Measurements from ENCODE around the gene NMRAL1.
A peak's percentile ranks its signal among the peaks of the same experiment; 100 is the strongest.

NMRAL1 gene

GRCh38 chr16:4426021-4426684, 48.3 kb downstream of the NMRAL1 start:
- no peak for DNase-seq (ENCODE audit: extremely low read depth, low read depth)
- H3K4me3 ChIP-seq (replicated peaks; ENCODE audit: low read depth, low read length): peak overlapping the region; percentile 85
- no peak for TF ChIP-seq CTCF (IDR thresholded peaks at IDR 0.05; ENCODE audit: low read depth, low read length, missing control alignments)

GRCh38 chr16:4425378-4426020, 48.9 kb downstream of the NMRAL1 start, which contains the start of gene DNAJA3:
Gene DNAJA3 (plus strand): TSS chr16:4425868. CDS start chr16:4425882, 14 bp downstream.
- peak; percentile 88 for DNase-seq (ENCODE audit: extremely low read depth, low read depth)
- TF ChIP-seq CTCF (IDR thresholded peaks at IDR 0.05; ENCODE audit: low read depth, low read length, missing control alignments): no peak
- H3K4me3 ChIP-seq (replicated peaks; ENCODE audit: low read depth, low read length): peak within 1 kb of the TSS; percentile 85

- DNase-seq (ENCODE audit: extremely low read depth, low read depth): no peak
- H3K4me3 ChIP-seq (replicated peaks; ENCODE audit: low read depth, low read length): no peak overlapping the region
- no peak for TF ChIP-seq CTCF (IDR thresholded peaks at IDR 0.05; ENCODE audit: low read depth, low read length, missing control alignments)
These were observed 53.8 kb downstream of the NMRAL1 start for GRCh38 chr16:4420505-4421105.

GRCh38 chr16:4419402-4419959, 54.9 kb downstream of the NMRAL1 start:
- DNase-seq (ENCODE audit: extremely low read depth, low read depth): no peak
- H3K4me3 ChIP-seq (replicated peaks; ENCODE audit: low read depth, low read length): no peak overlapping the region
- TF ChIP-seq CTCF (IDR thresholded peaks at IDR 0.05; ENCODE audit: low read depth, low read length, missing control alignments): no peak

GRCh38 chr16:4416200-4417032, 58.0 kb downstream of the NMRAL1 start, which contains the start of gene CORO7:
Gene CORO7 (minus strand): TSS chr16:4416596. CDS start chr16:4416518, 78 bp downstream.
- DNase-seq (ENCODE audit: extremely low read depth, low read depth): no peak
- no peak for TF ChIP-seq CTCF (IDR thresholded peaks at IDR 0.05; ENCODE audit: low read depth, low read length, missing control alignments)
- peak within 1 kb of the TSS; percentile 76 for H3K4me3 ChIP-seq (replicated peaks; ENCODE audit: low read depth, low read length)

GRCh38 chr16:4415538-4416199, 58.8 kb downstream of the NMRAL1 start:
- H3K4me3 ChIP-seq (replicated peaks; ENCODE audit: low read depth, low read length): peak overlapping the region; percentile 76
- DNase-seq (ENCODE audit: extremely low read depth, low read depth): no peak
- TF ChIP-seq CTCF (IDR thresholded peaks at IDR 0.05; ENCODE audit: low read depth, low read length, missing control alignments): no peak

Data from HFF-Myc (cell line).